Spleen (tissue), 7 donors: ENCODE results near the gene ADAM21.

Source experiments
- POLR2A ChIP-seq, 3 donors: fragments of 450-650 bp; IDR thresholded peaks; one replicate each; pipeline ENCODE4 v1.5.1; 2017; ENCODE audit warnings: antibody characterized with exemption in 3 of 3, mild to moderate bottlenecking in 1 of 3
- POLR2AphosphoS5 ChIP-seq, 3 donors: sonication (generic); formaldehyde crosslinking; IDR thresholded peaks; one replicate each; pipeline ENCODE4 v1.5.1; 2017; ENCODE audit warnings: antibody characterized with exemption in 3 of 3
- TF ChIP-seq, protein P1 (sequence below), 11 experiments: fragments of 200-600 bp in 7 of 11; fragments of 450-650 bp in 4 of 11; sonication (generic) in 4 of 11; IDR thresholded peaks in 8 of 11; conservative IDR thresholded peaks in 3 of 11; 1 replicate in 7 of 11; 2 replicates in 4 of 11; pipeline versions ENCODE4 v1.4.0 to v1.8.0; 2016 to 2021; ENCODE audit warnings: antibody characterized with exemption in 11 of 11, inconsistent platforms in 4 of 11, mild to moderate bottlenecking in 1 of 11
- donor health status: DM: no; HTN: no; CAD: no; lungs with moderate emphysema.
- donor health status: DM: no; HTN: no; CAD: no.
- donor health status: DM: no; HTN: no; CAD: no.

DNA sequence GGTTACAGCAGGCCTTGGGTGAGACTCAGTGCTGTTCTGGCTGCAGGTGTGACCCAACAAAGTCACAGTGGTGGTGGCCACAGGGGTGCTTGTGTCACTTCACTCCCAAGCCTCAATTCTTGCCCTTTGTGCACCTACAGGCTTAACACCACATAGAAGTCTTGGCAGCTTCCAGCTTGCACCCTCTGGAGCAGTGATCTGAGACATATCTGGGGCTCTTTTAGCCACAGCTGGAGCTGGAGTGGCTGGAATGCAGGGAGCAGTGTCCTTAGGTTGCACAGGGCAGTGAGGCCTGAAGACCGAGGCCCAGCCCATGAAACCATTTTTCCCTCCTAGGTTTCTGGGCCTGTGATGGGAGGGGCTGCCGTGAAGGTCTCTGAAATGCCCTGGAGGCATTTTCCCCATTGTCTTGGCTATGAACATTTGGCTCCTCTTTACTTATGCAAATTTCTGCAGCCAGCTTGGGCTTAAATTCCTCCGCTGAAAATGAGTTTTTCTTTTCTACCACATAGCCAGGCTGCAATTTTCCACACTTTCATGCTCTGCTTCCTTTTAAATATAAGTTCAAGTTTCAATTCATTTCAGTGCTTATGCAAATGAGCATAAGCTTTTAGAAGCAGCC, 37.7 kb downstream of the ADAM21 start:
- TF ChIP-seq, protein P1, sequence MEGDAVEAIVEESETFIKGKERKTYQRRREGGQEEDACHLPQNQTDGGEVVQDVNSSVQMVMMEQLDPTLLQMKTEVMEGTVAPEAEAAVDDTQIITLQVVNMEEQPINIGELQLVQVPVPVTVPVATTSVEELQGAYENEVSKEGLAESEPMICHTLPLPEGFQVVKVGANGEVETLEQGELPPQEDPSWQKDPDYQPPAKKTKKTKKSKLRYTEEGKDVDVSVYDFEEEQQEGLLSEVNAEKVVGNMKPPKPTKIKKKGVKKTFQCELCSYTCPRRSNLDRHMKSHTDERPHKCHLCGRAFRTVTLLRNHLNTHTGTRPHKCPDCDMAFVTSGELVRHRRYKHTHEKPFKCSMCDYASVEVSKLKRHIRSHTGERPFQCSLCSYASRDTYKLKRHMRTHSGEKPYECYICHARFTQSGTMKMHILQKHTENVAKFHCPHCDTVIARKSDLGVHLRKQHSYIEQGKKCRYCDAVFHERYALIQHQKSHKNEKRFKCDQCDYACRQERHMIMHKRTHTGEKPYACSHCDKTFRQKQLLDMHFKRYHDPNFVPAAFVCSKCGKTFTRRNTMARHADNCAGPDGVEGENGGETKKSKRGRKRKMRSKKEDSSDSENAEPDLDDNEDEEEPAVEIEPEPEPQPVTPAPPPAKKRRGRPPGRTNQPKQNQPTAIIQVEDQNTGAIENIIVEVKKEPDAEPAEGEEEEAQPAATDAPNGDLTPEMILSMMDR (IDR thresholded peaks at IDR 0.05 in 8 of 11, conservative IDR thresholded peaks at IDR 0.05 in 3 of 11): no peak
- TF ChIP-seq POLR2A (IDR thresholded peaks at IDR 0.05) (no peak), POLR2AphosphoS5 (IDR thresholded peaks at IDR 0.05) (no peak)
